GM23338 (cell line): ENCODE data around the gene AADACL3. TPM values are rescaled to one million over a fixed set of nuclear protein-coding genes. Genes with fewer than 3 reads are reported as not detected.

ENCODE experiments used
- ATAC-seq: fragments of 200-7000 bp; cut with Tn5 transposase; 3 replicates; pipeline ENCODE4 v1.9.1; 2020
- DNase-seq: peaks from one replicate; pipeline ENCODE4 v3.0.0-alpha.2; 2015; ENCODE audit warnings: low spot score
- H2AFZ ChIP-seq: fragments of 200-600 bp; sonication (generic); 2 replicates; pipeline ENCODE4 v1.8.0; 2016; ENCODE audit warnings: antibody characterized with exemption, mild to moderate bottlenecking, moderate library complexity
- H3F3A ChIP-seq: fragments of 200-600 bp; sonication (generic); replicated peaks from 2 replicates; pipeline ENCODE4 v1.8.0; 2017; ENCODE audit warnings: antibody characterized with exemption, mixed run types, low read depth
- H3K27ac ChIP-seq: fragments of 200-600 bp; sonication (generic); 2 replicates; pipeline ENCODE4 v1.6.1; 2016; ENCODE audit warnings: low read depth
- H3K27me3 ChIP-seq: fragments of 200-600 bp; sonication (generic); 2 replicates; pipeline ENCODE4 v1.8.0; 2016; ENCODE audit warnings: mild to moderate bottlenecking, mixed run types, moderate library complexity; ENCODE audit not compliant: insufficient read depth
- H3K36me3 ChIP-seq: fragments of 200-600 bp; sonication (generic); 2 replicates; pipeline ENCODE4 v1.8.0; 2016; ENCODE audit warnings: mild to moderate bottlenecking; ENCODE audit not compliant: insufficient read depth
- H3K4me1 ChIP-seq: fragments of 200-600 bp; sonication (generic); 2 replicates; pipeline ENCODE4 v1.8.0; 2016; ENCODE audit warnings: mild to moderate bottlenecking, moderate library complexity; ENCODE audit not compliant: insufficient read depth
- H3K4me2 ChIP-seq: fragments of 200-600 bp; sonication (generic); 2 replicates; pipeline ENCODE4 v1.7.1; 2017; ENCODE audit warnings: mixed run types
- H3K4me3 ChIP-seq: fragments of 200-600 bp; sonication (generic); 2 replicates; pipeline ENCODE4 v1.6.1; 2016; ENCODE audit warnings: mixed run types
- H3K79me2 ChIP-seq: fragments of 200-600 bp; sonication (generic); replicated peaks from 2 replicates; pipeline ENCODE4 v1.8.0; 2017; ENCODE audit warnings: mild to moderate bottlenecking; ENCODE audit not compliant: insufficient read depth
- H3K9me2 ChIP-seq: fragments of 200-600 bp; sonication (generic); 2 replicates; pipeline ENCODE4 v1.8.0; 2017; ENCODE audit not compliant: insufficient read depth
- H4K20me1 ChIP-seq: fragments of 200-600 bp; sonication (generic); replicated peaks from 2 replicates; pipeline ENCODE4 v1.8.0; 2017; ENCODE audit warnings: mild to moderate bottlenecking; ENCODE audit not compliant: insufficient read depth
- H3K27ac Mint-ChIP-seq: 2 replicates; pipeline ENCODE4 v1.8.0; 2020; ENCODE audit warnings: inconsistent platforms, mild to moderate bottlenecking, moderate library complexity, mixed read lengths
- H3K27me3 Mint-ChIP-seq: 3 replicates; pipeline ENCODE4 v1.8.0; 2022; ENCODE audit warnings: low read depth, mild to moderate bottlenecking, moderate library complexity, mixed read lengths, inconsistent platforms; ENCODE audit not compliant: insufficient read depth, poor library complexity
- H3K36me3 Mint-ChIP-seq: 3 replicates; pipeline ENCODE4 v1.8.0; 2021; ENCODE audit warnings: low read depth, mild to moderate bottlenecking, inconsistent platforms, moderate library complexity, mixed read lengths
- H3K4me1 Mint-ChIP-seq: 3 replicates; pipeline ENCODE4 v1.8.0; 2020; ENCODE audit warnings: mild to moderate bottlenecking, inconsistent platforms, mixed read lengths
- H3K4me3 Mint-ChIP-seq: 3 replicates; pipeline ENCODE4 v1.8.0; 2021; ENCODE audit warnings: moderate library complexity, mild to moderate bottlenecking, inconsistent platforms, mixed read lengths
- H3K9me3 Mint-ChIP-seq: 3 replicates; pipeline ENCODE4 v1.8.0; 2020; ENCODE audit warnings: moderate library complexity, mild to moderate bottlenecking, inconsistent platforms, mixed read lengths
- EZH2 ChIP-seq: fragments of 200-600 bp; sonication (generic); IDR thresholded peaks from one replicate; pipeline ENCODE4 v1.8.0; 2017; ENCODE audit warnings: antibody characterized with exemption, mild to moderate bottlenecking, low read depth; ENCODE audit not compliant: unreplicated experiment
- EZH2phosphoT487 ChIP-seq: fragments of 200-600 bp; sonication (generic); IDR thresholded peaks from one replicate; pipeline ENCODE4 v1.8.1; 2018; ENCODE audit warnings: antibody characterized with exemption; ENCODE audit not compliant: unreplicated experiment
- NANOG ChIP-seq: IDR thresholded peaks from 2 replicates; pipeline ENCODE4 v1.6.1; 2016; ENCODE audit warnings: antibody characterized with exemption, borderline replicate concordance
- POLR2AphosphoS5 ChIP-seq: IDR thresholded peaks from 2 replicates; pipeline ENCODE4 v1.6.1; 2016; ENCODE audit warnings: antibody characterized with exemption, low read depth
- STAT1 ChIP-seq: IDR thresholded peaks from one replicate; pipeline ENCODE4 v1.6.1; 2016; ENCODE audit warnings: antibody characterized with exemption; ENCODE audit not compliant: unreplicated experiment
- ZNF114 ChIP-seq: fragments of 250-450 bp; sonication (Bioruptor Pico); IDR thresholded peaks from 2 replicates; pipeline ENCODE4 v1.5.0; 2020; ENCODE audit warnings: mild to moderate bottlenecking, moderate library complexity
- ZNF331 ChIP-seq: fragments of 250-450 bp; sonication (Bioruptor Pico); IDR thresholded peaks from 2 replicates; pipeline ENCODE4 v1.5.0; 2020; ENCODE audit warnings: low read depth, mild to moderate bottlenecking, moderate library complexity
- polyA plus RNA-seq: library from polyadenylated mRNA; unstranded; fragments of >200 nt; fragmentation: Nextera tagmentation; extraction: Ambion mirVana; gene quantifications from 2 replicates; pipeline ENCODE4 v1.2.1, GENCODE V29; 2016
- total RNA-seq: library from RNA; depleted of rRNA; stranded (reverse); fragments of >200 nt; shearing (Covaris generic); gene quantifications from 2 replicates; pipeline ENCODE4 v1.2.3, GENCODE V29; 2014
- TF ChIP-seq, protein P1 (sequence below): fragments of 250-450 bp; sonication (Bioruptor Pico); IDR thresholded peaks from 2 replicates; pipeline ENCODE4 v1.5.0; 2020; ENCODE audit warnings: mild to moderate bottlenecking, moderate library complexity
- TF ChIP-seq, protein P2 (sequence below): IDR thresholded peaks from one replicate; pipeline ENCODE4 v1.6.1; 2018; ENCODE audit warnings: antibody characterized with exemption; ENCODE audit not compliant: unreplicated experiment
- TF ChIP-seq, protein P3 (sequence below), 2 experiments: fragments of 200-600 bp in 1 of 2; sonication (generic) in 1 of 2; conservative IDR thresholded peaks; 2 replicates each; pipeline versions ENCODE4 v1.5.1 to v1.6.1; 2016 to 2017; ENCODE audit warnings: antibody characterized with exemption in 2 of 2, low read depth in 2 of 2, mild to moderate bottlenecking in 2 of 2, moderate library complexity in 1 of 2

Gene AADACL3
- total and polyA plus RNA-seq, 2 experiments from 2014 or later = 0.47 to 1.5 TPM

DNA sequence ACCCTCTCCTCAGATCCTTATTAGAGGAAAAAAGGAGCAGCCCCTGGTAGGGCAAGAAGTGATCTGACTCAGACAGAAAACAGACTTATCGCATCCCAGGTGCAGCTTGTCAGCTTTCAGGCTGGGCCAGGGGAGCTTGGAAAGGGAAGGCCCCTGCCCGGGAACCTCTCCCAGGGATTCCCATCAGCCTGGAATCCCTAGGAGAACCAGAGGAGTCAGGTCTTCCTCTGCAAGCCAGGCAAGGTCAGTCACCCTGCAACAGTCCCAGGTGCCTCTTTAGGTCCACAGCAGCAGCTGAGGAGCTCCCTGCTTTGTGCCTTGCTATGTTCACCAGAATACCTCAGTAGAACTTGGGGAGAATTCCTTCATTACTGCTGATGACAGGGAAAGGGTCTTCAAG lies 54.7 kb downstream of the AADACL3 start (continued):
- TF ChIP-seq, protein P1, sequence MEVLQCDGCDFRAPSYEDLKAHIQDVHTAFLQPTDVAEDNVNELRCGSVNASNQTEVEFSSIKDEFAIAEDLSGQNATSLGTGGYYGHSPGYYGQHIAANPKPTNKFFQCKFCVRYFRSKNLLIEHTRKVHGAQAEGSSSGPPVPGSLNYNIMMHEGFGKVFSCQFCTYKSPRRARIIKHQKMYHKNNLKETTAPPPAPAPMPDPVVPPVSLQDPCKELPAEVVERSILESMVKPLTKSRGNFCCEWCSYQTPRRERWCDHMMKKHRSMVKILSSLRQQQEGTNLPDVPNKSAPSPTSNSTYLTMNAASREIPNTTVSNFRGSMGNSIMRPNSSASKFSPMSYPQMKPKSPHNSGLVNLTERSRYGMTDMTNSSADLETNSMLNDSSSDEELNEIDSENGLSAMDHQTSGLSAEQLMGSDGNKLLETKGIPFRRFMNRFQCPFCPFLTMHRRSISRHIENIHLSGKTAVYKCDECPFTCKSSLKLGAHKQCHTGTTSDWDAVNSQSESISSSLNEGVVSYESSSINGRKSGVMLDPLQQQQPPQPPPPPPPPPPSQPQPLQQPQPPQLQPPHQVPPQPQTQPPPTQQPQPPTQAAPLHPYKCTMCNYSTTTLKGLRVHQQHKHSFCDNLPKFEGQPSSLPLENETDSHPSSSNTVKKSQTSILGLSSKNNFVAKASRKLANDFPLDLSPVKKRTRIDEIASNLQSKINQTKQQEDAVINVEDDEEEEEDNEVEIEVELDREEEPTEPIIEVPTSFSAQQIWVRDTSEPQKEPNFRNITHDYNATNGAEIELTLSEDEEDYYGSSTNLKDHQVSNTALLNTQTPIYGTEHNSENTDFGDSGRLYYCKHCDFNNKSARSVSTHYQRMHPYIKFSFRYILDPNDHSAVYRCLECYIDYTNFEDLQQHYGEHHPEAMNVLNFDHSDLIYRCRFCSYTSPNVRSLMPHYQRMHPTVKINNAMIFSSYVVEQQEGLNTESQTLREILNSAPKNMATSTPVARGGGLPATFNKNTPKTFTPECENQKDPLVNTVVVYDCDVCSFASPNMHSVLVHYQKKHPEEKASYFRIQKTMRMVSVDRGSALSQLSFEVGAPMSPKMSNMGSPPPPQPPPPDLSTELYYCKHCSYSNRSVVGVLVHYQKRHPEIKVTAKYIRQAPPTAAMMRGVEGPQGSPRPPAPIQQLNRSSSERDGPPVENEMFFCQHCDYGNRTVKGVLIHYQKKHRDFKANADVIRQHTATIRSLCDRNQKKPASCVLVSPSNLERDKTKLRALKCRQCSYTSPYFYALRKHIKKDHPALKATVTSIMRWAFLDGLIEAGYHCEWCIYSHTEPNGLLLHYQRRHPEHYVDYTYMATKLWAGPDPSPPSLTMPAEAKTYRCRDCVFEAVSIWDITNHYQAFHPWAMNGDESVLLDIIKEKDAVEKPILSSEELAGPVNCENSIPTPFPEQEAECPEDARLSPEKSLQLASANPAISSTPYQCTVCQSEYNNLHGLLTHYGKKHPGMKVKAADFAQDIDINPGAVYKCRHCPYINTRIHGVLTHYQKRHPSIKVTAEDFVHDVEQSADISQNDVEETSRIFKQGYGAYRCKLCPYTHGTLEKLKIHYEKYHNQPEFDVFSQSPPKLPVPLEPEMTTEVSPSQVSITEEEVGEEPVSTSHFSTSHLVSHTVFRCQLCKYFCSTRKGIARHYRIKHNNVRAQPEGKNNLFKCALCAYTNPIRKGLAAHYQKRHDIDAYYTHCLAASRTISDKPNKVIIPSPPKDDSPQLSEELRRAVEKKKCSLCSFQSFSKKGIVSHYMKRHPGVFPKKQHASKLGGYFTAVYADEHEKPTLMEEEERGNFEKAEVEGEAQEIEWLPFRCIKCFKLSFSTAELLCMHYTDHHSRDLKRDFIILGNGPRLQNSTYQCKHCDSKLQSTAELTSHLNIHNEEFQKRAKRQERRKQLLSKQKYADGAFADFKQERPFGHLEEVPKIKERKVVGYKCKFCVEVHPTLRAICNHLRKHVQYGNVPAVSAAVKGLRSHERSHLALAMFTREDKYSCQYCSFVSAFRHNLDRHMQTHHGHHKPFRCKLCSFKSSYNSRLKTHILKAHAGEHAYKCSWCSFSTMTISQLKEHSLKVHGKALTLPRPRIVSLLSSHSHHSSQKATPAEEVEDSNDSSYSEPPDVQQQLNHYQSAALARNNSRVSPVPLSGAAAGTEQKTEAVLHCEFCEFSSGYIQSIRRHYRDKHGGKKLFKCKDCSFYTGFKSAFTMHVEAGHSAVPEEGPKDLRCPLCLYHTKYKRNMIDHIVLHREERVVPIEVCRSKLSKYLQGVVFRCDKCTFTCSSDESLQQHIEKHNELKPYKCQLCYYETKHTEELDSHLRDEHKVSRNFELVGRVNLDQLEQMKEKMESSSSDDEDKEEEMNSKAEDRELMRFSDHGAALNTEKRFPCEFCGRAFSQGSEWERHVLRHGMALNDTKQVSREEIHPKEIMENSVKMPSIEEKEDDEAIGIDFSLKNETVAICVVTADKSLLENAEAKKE = no peak
- TF ChIP-seq, protein P2, sequence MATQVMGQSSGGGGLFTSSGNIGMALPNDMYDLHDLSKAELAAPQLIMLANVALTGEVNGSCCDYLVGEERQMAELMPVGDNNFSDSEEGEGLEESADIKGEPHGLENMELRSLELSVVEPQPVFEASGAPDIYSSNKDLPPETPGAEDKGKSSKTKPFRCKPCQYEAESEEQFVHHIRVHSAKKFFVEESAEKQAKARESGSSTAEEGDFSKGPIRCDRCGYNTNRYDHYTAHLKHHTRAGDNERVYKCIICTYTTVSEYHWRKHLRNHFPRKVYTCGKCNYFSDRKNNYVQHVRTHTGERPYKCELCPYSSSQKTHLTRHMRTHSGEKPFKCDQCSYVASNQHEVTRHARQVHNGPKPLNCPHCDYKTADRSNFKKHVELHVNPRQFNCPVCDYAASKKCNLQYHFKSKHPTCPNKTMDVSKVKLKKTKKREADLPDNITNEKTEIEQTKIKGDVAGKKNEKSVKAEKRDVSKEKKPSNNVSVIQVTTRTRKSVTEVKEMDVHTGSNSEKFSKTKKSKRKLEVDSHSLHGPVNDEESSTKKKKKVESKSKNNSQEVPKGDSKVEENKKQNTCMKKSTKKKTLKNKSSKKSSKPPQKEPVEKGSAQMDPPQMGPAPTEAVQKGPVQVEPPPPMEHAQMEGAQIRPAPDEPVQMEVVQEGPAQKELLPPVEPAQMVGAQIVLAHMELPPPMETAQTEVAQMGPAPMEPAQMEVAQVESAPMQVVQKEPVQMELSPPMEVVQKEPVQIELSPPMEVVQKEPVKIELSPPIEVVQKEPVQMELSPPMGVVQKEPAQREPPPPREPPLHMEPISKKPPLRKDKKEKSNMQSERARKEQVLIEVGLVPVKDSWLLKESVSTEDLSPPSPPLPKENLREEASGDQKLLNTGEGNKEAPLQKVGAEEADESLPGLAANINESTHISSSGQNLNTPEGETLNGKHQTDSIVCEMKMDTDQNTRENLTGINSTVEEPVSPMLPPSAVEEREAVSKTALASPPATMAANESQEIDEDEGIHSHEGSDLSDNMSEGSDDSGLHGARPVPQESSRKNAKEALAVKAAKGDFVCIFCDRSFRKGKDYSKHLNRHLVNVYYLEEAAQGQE = no peak
- TF ChIP-seq STAT1 (no peak), POLR2AphosphoS5 (no peak), EZH2phosphoT487 (no peak)

DNA sequence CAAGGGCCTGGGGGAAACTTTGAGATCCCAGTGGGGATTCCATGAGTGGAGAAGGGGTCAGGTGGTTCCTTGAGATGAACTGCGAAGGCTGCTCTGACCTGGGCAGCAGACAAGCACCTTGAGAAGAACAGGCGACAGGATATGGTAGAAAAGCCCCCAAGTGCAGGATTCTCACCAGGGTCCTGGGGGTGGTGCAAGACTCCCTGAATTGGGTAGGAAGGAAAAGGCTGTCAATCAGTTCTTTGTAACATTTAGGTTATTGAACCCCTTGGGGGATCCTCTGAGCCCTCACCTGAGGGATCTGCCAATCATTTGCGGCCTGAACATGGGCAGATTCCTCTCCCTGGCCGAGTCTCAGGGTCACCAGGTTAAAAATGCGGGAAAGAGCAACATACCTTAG lies 55.3 kb downstream of the AADACL3 start:
- no peak for DNase-seq
- no peak overlapping the region for H3K4me3 Mint-ChIP-seq
- no peaks in the 10 kb centered on the region for H3K4me1 Mint-ChIP-seq
- ATAC-seq = no peak
- no peaks in the 10 kb centered on the region for H3K79me2 ChIP-seq
- no peaks in the 10 kb centered on the region for H3K9me2 ChIP-seq
- no peaks in the 10 kb centered on the region for H3K36me3 Mint-ChIP-seq
- no peaks in the 10 kb centered on the region for H3K4me1 ChIP-seq
- peaks cover 29% of the 10 kb centered on the region for H3K9me3 Mint-ChIP-seq
- no peaks in the 10 kb centered on the region for H4K20me1 ChIP-seq
- H3F3A ChIP-seq = no peaks in the 10 kb centered on the region
- no peak overlapping the region for H3K4me3 ChIP-seq
- H2AFZ ChIP-seq = no peak overlapping the region
- H3K4me2 ChIP-seq = no peak overlapping the region
- H3K27me3 Mint-ChIP-seq = peaks cover 10% of the 10 kb centered on the region
- H3K27me3 ChIP-seq = no peaks in the 10 kb centered on the region
- H3K36me3 ChIP-seq = no peaks in the 10 kb centered on the region
- no peak overlapping the region for H3K27ac ChIP-seq
- no peak overlapping the region for H3K27ac Mint-ChIP-seq
- TF ChIP-seq NANOG (no peak), STAT1 (no peak), EZH2 (no peak), ZNF331 (CRISPR knock-in tag) (no peak), ZNF114 (CRISPR knock-in tag) (no peak)
- TF ChIP-seq, protein P3, sequence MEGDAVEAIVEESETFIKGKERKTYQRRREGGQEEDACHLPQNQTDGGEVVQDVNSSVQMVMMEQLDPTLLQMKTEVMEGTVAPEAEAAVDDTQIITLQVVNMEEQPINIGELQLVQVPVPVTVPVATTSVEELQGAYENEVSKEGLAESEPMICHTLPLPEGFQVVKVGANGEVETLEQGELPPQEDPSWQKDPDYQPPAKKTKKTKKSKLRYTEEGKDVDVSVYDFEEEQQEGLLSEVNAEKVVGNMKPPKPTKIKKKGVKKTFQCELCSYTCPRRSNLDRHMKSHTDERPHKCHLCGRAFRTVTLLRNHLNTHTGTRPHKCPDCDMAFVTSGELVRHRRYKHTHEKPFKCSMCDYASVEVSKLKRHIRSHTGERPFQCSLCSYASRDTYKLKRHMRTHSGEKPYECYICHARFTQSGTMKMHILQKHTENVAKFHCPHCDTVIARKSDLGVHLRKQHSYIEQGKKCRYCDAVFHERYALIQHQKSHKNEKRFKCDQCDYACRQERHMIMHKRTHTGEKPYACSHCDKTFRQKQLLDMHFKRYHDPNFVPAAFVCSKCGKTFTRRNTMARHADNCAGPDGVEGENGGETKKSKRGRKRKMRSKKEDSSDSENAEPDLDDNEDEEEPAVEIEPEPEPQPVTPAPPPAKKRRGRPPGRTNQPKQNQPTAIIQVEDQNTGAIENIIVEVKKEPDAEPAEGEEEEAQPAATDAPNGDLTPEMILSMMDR (conservative IDR thresholded peaks at IDR 0.05; ENCODE audit: low read depth in 2 of 2) = no peak
